Spleen (tissue), 11 donors: ENCODE data around the gene KCNJ16. TPM values are rescaled to one million over a fixed set of nuclear protein-coding genes. Genes with fewer than 3 reads are reported as not detected.

Experiments
- DNase-seq: peaks from one replicate; pipeline ENCODE4 v3.0.0-alpha.2; 2020
- H3K27ac ChIP-seq, 8 donors: fragments of 200-600 bp; sonication (generic) in 7 of 8; 1 replicate in 4 of 8; 2 replicates in 4 of 8; pipeline versions ENCODE4 v1.5.0 to v1.8.0; 2016 to 2021; ENCODE audit warnings: inconsistent platforms in 4 of 8, mild to moderate bottlenecking in 4 of 8, moderate library complexity in 1 of 8
- H3K27me3 ChIP-seq, 7 donors: fragments of 200-600 bp; sonication (generic) in 6 of 7; replicated peaks in 1 of 7; 1 replicate in 4 of 7; 2 replicates in 3 of 7; pipeline versions ENCODE4 v1.5.0 to v1.8.0; 2016 to 2021; ENCODE audit warnings: inconsistent platforms in 3 of 7, mild to moderate bottlenecking in 1 of 7
- H3K36me3 ChIP-seq, 6 donors: fragments of 200-600 bp; sonication (generic) in 5 of 6; 1 replicate in 4 of 6; 2 replicates in 2 of 6; pipeline versions ENCODE4 v1.5.0 to v1.8.0; 2016 to 2021; ENCODE audit warnings: inconsistent platforms in 2 of 6
- H3K4me1 ChIP-seq, 6 donors: fragments of 200-600 bp; sonication (generic) in 5 of 6; 1 replicate in 3 of 6; 2 replicates in 3 of 6; pipeline versions ENCODE4 v1.5.0 to v1.8.0; 2016 to 2021; ENCODE audit warnings: inconsistent platforms in 3 of 6
- H3K4me3 ChIP-seq, 8 donors: fragments of 200-600 bp; sonication (generic) in 7 of 8; 1 replicate in 4 of 8; 2 replicates in 4 of 8; pipeline versions ENCODE4 v1.5.0 to v1.8.0; 2016 to 2021; ENCODE audit warnings: inconsistent platforms in 4 of 8, mild to moderate bottlenecking in 4 of 8, moderate library complexity in 2 of 8
- H3K9me3 ChIP-seq, 8 donors: fragments of 200-600 bp; sonication (generic) in 7 of 8; 1 replicate in 4 of 8; 2 replicates in 4 of 8; pipeline versions ENCODE4 v1.5.0 to v1.8.0; 2016 to 2021; ENCODE audit warnings: inconsistent platforms in 4 of 8
- CTCF ChIP-seq, 11 experiments: fragments of 200-600 bp in 7 of 11; fragments of 450-650 bp in 4 of 11; sonication (generic) in 4 of 11; IDR thresholded peaks in 8 of 11; conservative IDR thresholded peaks in 3 of 11; 1 replicate in 7 of 11; 2 replicates in 4 of 11; pipeline versions ENCODE4 v1.4.0 to v1.8.0; 2016 to 2021; ENCODE audit warnings: antibody characterized with exemption in 11 of 11, inconsistent platforms in 4 of 11, mild to moderate bottlenecking in 1 of 11
- POLR2A ChIP-seq, 3 donors: fragments of 450-650 bp; IDR thresholded peaks; one replicate each; pipeline ENCODE4 v1.5.1; 2017; ENCODE audit warnings: antibody characterized with exemption in 3 of 3, mild to moderate bottlenecking in 1 of 3
- POLR2AphosphoS5 ChIP-seq, 3 donors: sonication (generic); formaldehyde crosslinking; IDR thresholded peaks; one replicate each; pipeline ENCODE4 v1.5.1; 2017; ENCODE audit warnings: antibody characterized with exemption in 3 of 3
- WGBS, 5 donors: extraction: QIAGEN DNeasy Blood & Tissue Kit in 3 of 5; methylation state at CpG; one replicate each; pipeline versions ENCODE4 v1.1.5 to v1.1.7; 2013 to 2018; 5-methylcytosine and 5-hydroxymethylcytosine counted together
- intact Hi-C: fragments of 100-400 bp; cut with DNase I; formaldehyde crosslinking; loops from one replicate; pipeline ENCODE4 v1.15.0; 2023; ENCODE audit warnings: low total_unique reads
- polyA plus RNA-seq, 3 donors: library from polyadenylated mRNA; stranded (reverse); fragments of 200-250 nt; gene quantifications; one replicate each; pipeline ENCODE4 v1.2.1, GENCODE V29; 2013
- total RNA-seq, 7 donors: library from RNA; depleted of rRNA in 3 of 7; stranded (reverse); fragments of >200 nt in 3 of 7; fragmentation: NEBNext Ultra II Directional in 4 of 7; extraction: Animal tissue kit (Norgen Biotek cat#: 25700) in 4 of 7; gene quantifications; one replicate each; pipeline versions ENCODE4 v1.1.0 to v1.2.1, GENCODE V29; 2016 to 2021
- donor health status: healthy with polysubstance abuse.
- donor health status: DM: no; HTN: no; CAD: no; lungs with moderate emphysema.
- donor health status: DM: no; HTN: no; CAD: no.
- donor health status: Bipolar disorder and iron deficiency.
- donor health status: healthy.
- donor health status: DM: no; HTN: no; CAD: no.
- donor health status: DM: yes; HTN: yes; CAD: no.

The KCNJ16 gene
- total and polyA plus RNA-seq, 10 donors = 0.12 to 2.2 (median 0.86) TPM

- intact Hi-C loops = no loop called here
- 24 to 40% (median 30%) methylated on average over 5 of the region's 5 CpGs for WGBS, 5 donors
- TF ChIP-seq POLR2AphosphoS5 (IDR thresholded peaks at IDR 0.05) (no peak), CTCF (IDR thresholded peaks at IDR 0.05 in 8 of 11, conservative IDR thresholded peaks at IDR 0.05 in 3 of 11) (no peak), POLR2A (IDR thresholded peaks at IDR 0.05) (no peak)
- Histone ChIP-seq H3K27me3 (no peaks in the 10 kb centered on the region), H3K36me3 (no peaks in the 10 kb centered on the region), H3K27ac (peak overlapping the region in 5 of 8 donors; percentile 13 to 53 (median 34)), H3K4me3 (no peak overlapping the region), H3K9me3 (no peaks in the 10 kb centered on the region), H3K4me1 (peaks cover 0 to 15% (median 0%) of the 10 kb centered on the region in 6 donors)
- DNase-seq = no peak
Observed at GRCh38 chr17:70099884-70100283, 24.9 kb downstream of the KCNJ16 start.

- H3K4me1 ChIP-seq = peaks cover 0 to 15% (median 0%) of the 10 kb centered on the region in 6 donors
- H3K4me3 ChIP-seq = no peak overlapping the region
- no peaks in the 10 kb centered on the region for H3K36me3 ChIP-seq
- TF ChIP-seq POLR2A (IDR thresholded peaks at IDR 0.05) = no peak
- TF ChIP-seq CTCF (IDR thresholded peaks at IDR 0.05 in 8 of 11, conservative IDR thresholded peaks at IDR 0.05 in 3 of 11) = no peak
- TF ChIP-seq POLR2AphosphoS5 (IDR thresholded peaks at IDR 0.05) = no peak
- WGBS, 5 donors = 87 to 100% (median 96%) methylated on average over 1 of the region's 1 CpG
- no peak overlapping the region for H3K27ac ChIP-seq
- no peaks in the 10 kb centered on the region for H3K9me3 ChIP-seq
- intact Hi-C loops = no loop called here
- H3K27me3 ChIP-seq = no peaks in the 10 kb centered on the region
- DNase-seq = no peak
Observed at GRCh38 chr17:70100983-70101382, 26.0 kb downstream of the KCNJ16 start.

GRCh38 chr17:70102531-70102930 is 27.5 kb downstream of the KCNJ16 start:
- intact Hi-C loops = no loop called here
- H3K27ac ChIP-seq = no peak overlapping the region
- H3K4me1 ChIP-seq = peaks cover 0 to 15% (median 0%) of the 10 kb centered on the region in 6 donors
- no peak for TF ChIP-seq POLR2A (IDR thresholded peaks at IDR 0.05)
- TF ChIP-seq POLR2AphosphoS5 (IDR thresholded peaks at IDR 0.05) = no peak
- TF ChIP-seq CTCF (IDR thresholded peaks at IDR 0.05 in 8 of 11, conservative IDR thresholded peaks at IDR 0.05 in 3 of 11) = no peak
- no peak for DNase-seq
- WGBS, 5 donors = 11 to 36% (median 22%) methylated on average over 3 of the region's 3 CpGs
- H3K36me3 ChIP-seq = no peaks in the 10 kb centered on the region
- H3K9me3 ChIP-seq = no peaks in the 10 kb centered on the region
- H3K27me3 ChIP-seq = no peaks in the 10 kb centered on the region
- no peak overlapping the region for H3K4me3 ChIP-seq

GRCh38 chr17:70104791-70105523 is 29.9 kb downstream of the KCNJ16 start:
- Histone ChIP-seq H3K4me1 (peaks cover 0 to 12% (median 6%) of the 10 kb centered on the region in 6 donors), H3K27ac (no peak overlapping the region), H3K36me3 (no peaks in the 10 kb centered on the region), H3K27me3 (no peaks in the 10 kb centered on the region), H3K9me3 (no peaks in the 10 kb centered on the region), H3K4me3 (no peak overlapping the region)
- TF ChIP-seq POLR2AphosphoS5 (IDR thresholded peaks at IDR 0.05) (no peak), POLR2A (IDR thresholded peaks at IDR 0.05) (no peak)
- 73 to 82% (median 78%) methylated on average over 12 of the region's 12 CpGs for WGBS, 5 donors
- no peak for DNase-seq
- intact Hi-C loops = no loop called here
